ENCODE results near the gene ADAMTS14.

DNA sequence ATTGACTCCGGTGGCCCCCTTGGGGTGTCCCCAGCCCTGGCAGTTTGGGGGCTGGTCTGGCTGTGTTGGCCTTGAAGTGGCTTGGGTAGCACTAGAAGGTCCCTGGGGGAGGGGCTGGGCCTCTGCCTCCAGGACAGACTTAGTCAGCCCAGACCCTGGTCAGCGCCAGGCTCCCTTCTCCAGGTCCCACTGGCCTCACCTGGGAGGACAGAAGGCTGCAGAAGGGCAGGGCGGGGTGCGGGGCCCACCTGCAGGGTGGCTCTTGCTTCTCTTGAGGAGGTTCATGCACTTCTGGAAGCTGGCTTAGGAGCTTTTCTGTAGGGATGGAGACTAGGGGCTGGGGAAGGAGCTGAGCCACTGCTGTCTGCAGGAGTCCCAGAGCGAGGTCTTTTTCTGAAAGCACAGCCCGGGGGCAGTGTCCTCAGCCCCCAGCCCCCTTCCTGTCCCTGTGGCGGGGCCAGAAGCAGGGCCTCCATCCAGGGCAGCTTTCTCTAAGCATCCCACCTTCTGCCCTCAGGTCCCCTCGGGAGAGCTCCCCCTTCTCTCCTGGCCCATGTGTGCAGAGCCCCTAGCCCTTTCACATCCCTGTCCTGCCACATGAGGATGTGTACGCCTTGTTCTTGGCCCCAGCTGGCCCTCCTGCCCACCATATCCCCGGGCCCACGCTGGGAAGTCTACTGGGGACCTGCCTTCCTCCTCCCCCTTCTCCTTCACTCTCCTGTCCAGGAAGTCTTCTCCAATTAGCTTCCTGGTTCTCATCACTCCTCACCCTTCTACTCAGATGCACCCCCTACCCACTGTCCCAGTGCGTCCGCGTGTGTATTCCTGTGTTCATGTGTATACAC, 101.9 kb downstream of the ADAMTS14 start:
- TF ChIP-seq POLR2A (IDR thresholded peaks at IDR 0.05; ENCODE audit: low read depth, low read length): no peak
- TF ChIP-seq TAF1 (IDR thresholded peaks at IDR 0.05; ENCODE audit: low read depth, low read length): no peak
- no peak for TF ChIP-seq POLR2AphosphoS5 (IDR thresholded peaks at IDR 0.05; ENCODE audit: low read depth, low read length)
- TF ChIP-seq SPI1 (IDR thresholded peaks at IDR 0.05; ENCODE audit: low read depth, low read length): no peak
- no peak for TF ChIP-seq PAX5 (IDR thresholded peaks at IDR 0.05; ENCODE audit: insufficient read depth, low read length, severe bottlenecking)

Measured in GM12891 (cell line).